GM23338 (cell line): ENCODE measurements around the gene POLDIP2.

Experiments used
- CREB1 ChIP-seq: fragments of 250-450 bp; sonication (Bioruptor Pico); IDR thresholded peaks from 2 replicates; pipeline ENCODE4 v1.5.0; 2020; ENCODE audit warnings: low read depth, mild to moderate bottlenecking, moderate library complexity
- EZH2 ChIP-seq: fragments of 200-600 bp; sonication (generic); IDR thresholded peaks from one replicate; pipeline ENCODE4 v1.8.0; 2017; ENCODE audit warnings: antibody characterized with exemption, mild to moderate bottlenecking, low read depth; ENCODE audit not compliant: unreplicated experiment
- EZH2phosphoT487 ChIP-seq: fragments of 200-600 bp; sonication (generic); IDR thresholded peaks from one replicate; pipeline ENCODE4 v1.8.1; 2018; ENCODE audit warnings: antibody characterized with exemption; ENCODE audit not compliant: unreplicated experiment
- JUNB ChIP-seq: IDR thresholded peaks from one replicate; pipeline ENCODE4 v1.6.1; 2016; ENCODE audit warnings: antibody characterized with exemption; ENCODE audit not compliant: unreplicated experiment
- NANOG ChIP-seq: IDR thresholded peaks from 2 replicates; pipeline ENCODE4 v1.6.1; 2016; ENCODE audit warnings: antibody characterized with exemption, borderline replicate concordance
- POLR2AphosphoS5 ChIP-seq: IDR thresholded peaks from 2 replicates; pipeline ENCODE4 v1.6.1; 2016; ENCODE audit warnings: antibody characterized with exemption, low read depth
- STAT1 ChIP-seq: IDR thresholded peaks from one replicate; pipeline ENCODE4 v1.6.1; 2016; ENCODE audit warnings: antibody characterized with exemption; ENCODE audit not compliant: unreplicated experiment
- TF ChIP-seq, protein P1 (sequence below), 2 experiments: fragments of 200-600 bp in 1 of 2; sonication (generic) in 1 of 2; conservative IDR thresholded peaks; 2 replicates each; pipeline versions ENCODE4 v1.5.1 to v1.6.1; 2016 to 2017; ENCODE audit warnings: antibody characterized with exemption in 2 of 2, low read depth in 2 of 2, mild to moderate bottlenecking in 2 of 2, moderate library complexity in 1 of 2
- TF ChIP-seq, protein P2 (sequence below): fragments of 250-450 bp; sonication (Bioruptor Pico); IDR thresholded peaks from 2 replicates; pipeline ENCODE4 v1.5.0; 2020; ENCODE audit warnings: mild to moderate bottlenecking, moderate library complexity
- TF ChIP-seq, protein P3 (sequence below): IDR thresholded peaks from 2 replicates; pipeline ENCODE4 v1.6.1; 2016; ENCODE audit warnings: antibody characterized with exemption

DNA sequence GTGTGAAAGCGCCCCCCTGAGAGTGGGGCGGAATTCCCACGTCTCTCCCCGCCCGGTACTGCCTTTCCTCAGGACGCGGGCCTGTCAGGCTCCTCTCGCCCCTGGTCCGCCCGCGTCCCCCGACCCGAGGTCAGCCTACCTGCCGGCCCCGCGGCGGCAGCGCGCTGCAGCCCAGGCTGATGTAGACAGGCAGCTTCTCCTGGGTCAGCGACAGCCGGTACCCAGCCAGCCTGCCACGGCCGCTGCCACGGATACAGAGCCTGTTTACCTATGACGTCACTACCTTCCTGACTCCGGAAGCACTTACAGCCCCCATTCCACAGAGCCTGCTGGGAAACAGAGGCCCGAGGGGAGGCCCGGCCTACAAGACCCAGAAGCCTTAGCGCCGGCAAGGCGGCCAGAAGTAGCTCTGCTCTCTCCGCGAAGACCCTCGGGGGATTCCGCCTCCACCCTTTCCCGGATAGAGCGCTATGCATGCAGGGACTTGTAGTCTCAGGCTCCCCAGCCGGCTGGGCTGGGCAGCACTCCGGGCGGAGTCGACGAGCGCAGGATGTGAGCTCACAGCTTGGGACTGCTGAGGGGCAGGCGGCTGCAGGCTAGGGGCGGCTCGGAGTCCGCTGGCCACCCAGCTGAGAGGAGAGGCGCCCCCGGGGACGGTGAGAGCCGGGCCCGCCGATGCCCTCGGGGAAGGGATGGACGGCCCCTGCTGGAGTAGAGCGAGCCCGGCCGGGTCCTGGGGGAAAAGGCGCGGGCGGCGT is 21.9 kb downstream of the POLDIP2 start, which contains the start of the genes IFT20 and TNFAIP1:
- TF ChIP-seq, protein P1, sequence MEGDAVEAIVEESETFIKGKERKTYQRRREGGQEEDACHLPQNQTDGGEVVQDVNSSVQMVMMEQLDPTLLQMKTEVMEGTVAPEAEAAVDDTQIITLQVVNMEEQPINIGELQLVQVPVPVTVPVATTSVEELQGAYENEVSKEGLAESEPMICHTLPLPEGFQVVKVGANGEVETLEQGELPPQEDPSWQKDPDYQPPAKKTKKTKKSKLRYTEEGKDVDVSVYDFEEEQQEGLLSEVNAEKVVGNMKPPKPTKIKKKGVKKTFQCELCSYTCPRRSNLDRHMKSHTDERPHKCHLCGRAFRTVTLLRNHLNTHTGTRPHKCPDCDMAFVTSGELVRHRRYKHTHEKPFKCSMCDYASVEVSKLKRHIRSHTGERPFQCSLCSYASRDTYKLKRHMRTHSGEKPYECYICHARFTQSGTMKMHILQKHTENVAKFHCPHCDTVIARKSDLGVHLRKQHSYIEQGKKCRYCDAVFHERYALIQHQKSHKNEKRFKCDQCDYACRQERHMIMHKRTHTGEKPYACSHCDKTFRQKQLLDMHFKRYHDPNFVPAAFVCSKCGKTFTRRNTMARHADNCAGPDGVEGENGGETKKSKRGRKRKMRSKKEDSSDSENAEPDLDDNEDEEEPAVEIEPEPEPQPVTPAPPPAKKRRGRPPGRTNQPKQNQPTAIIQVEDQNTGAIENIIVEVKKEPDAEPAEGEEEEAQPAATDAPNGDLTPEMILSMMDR (conservative IDR thresholded peaks at IDR 0.05; ENCODE audit: low read depth in 2 of 2): no peak
- no peak for TF ChIP-seq EZH2phosphoT487
- peak; percentile 82 for TF ChIP-seq POLR2AphosphoS5
- TF ChIP-seq, protein P2, sequence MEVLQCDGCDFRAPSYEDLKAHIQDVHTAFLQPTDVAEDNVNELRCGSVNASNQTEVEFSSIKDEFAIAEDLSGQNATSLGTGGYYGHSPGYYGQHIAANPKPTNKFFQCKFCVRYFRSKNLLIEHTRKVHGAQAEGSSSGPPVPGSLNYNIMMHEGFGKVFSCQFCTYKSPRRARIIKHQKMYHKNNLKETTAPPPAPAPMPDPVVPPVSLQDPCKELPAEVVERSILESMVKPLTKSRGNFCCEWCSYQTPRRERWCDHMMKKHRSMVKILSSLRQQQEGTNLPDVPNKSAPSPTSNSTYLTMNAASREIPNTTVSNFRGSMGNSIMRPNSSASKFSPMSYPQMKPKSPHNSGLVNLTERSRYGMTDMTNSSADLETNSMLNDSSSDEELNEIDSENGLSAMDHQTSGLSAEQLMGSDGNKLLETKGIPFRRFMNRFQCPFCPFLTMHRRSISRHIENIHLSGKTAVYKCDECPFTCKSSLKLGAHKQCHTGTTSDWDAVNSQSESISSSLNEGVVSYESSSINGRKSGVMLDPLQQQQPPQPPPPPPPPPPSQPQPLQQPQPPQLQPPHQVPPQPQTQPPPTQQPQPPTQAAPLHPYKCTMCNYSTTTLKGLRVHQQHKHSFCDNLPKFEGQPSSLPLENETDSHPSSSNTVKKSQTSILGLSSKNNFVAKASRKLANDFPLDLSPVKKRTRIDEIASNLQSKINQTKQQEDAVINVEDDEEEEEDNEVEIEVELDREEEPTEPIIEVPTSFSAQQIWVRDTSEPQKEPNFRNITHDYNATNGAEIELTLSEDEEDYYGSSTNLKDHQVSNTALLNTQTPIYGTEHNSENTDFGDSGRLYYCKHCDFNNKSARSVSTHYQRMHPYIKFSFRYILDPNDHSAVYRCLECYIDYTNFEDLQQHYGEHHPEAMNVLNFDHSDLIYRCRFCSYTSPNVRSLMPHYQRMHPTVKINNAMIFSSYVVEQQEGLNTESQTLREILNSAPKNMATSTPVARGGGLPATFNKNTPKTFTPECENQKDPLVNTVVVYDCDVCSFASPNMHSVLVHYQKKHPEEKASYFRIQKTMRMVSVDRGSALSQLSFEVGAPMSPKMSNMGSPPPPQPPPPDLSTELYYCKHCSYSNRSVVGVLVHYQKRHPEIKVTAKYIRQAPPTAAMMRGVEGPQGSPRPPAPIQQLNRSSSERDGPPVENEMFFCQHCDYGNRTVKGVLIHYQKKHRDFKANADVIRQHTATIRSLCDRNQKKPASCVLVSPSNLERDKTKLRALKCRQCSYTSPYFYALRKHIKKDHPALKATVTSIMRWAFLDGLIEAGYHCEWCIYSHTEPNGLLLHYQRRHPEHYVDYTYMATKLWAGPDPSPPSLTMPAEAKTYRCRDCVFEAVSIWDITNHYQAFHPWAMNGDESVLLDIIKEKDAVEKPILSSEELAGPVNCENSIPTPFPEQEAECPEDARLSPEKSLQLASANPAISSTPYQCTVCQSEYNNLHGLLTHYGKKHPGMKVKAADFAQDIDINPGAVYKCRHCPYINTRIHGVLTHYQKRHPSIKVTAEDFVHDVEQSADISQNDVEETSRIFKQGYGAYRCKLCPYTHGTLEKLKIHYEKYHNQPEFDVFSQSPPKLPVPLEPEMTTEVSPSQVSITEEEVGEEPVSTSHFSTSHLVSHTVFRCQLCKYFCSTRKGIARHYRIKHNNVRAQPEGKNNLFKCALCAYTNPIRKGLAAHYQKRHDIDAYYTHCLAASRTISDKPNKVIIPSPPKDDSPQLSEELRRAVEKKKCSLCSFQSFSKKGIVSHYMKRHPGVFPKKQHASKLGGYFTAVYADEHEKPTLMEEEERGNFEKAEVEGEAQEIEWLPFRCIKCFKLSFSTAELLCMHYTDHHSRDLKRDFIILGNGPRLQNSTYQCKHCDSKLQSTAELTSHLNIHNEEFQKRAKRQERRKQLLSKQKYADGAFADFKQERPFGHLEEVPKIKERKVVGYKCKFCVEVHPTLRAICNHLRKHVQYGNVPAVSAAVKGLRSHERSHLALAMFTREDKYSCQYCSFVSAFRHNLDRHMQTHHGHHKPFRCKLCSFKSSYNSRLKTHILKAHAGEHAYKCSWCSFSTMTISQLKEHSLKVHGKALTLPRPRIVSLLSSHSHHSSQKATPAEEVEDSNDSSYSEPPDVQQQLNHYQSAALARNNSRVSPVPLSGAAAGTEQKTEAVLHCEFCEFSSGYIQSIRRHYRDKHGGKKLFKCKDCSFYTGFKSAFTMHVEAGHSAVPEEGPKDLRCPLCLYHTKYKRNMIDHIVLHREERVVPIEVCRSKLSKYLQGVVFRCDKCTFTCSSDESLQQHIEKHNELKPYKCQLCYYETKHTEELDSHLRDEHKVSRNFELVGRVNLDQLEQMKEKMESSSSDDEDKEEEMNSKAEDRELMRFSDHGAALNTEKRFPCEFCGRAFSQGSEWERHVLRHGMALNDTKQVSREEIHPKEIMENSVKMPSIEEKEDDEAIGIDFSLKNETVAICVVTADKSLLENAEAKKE (CRISPR knock-in tag): no peak
- TF ChIP-seq CREB1 (CRISPR knock-in tag): peak; percentile 99
- TF ChIP-seq EZH2: no peak
- TF ChIP-seq STAT1: no peak
- TF ChIP-seq, protein P3, sequence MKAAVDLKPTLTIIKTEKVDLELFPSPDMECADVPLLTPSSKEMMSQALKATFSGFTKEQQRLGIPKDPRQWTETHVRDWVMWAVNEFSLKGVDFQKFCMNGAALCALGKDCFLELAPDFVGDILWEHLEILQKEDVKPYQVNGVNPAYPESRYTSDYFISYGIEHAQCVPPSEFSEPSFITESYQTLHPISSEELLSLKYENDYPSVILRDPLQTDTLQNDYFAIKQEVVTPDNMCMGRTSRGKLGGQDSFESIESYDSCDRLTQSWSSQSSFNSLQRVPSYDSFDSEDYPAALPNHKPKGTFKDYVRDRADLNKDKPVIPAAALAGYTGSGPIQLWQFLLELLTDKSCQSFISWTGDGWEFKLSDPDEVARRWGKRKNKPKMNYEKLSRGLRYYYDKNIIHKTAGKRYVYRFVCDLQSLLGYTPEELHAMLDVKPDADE: peak; percentile 99
- no peak for TF ChIP-seq JUNB
- no peak for TF ChIP-seq NANOG
